H1 (cell line): ENCODE results near the gene FAM222B. TPM values are rescaled to one million over a fixed set of nuclear protein-coding genes. Genes with fewer than 3 reads are reported as not detected.

Experiments
- ATF3 ChIP-seq: IDR thresholded peaks from 2 replicates; pipeline ENCODE4 v1.6.1; 2011; ENCODE audit warnings: low read depth, mild to moderate bottlenecking, low read length; ENCODE audit not compliant: insufficient read depth
- BCL11A ChIP-seq, 2 experiments: IDR thresholded peaks; one replicate each; pipeline ENCODE4 v1.6.1; 2011; ENCODE audit warnings: low read depth in 2 of 2, low read length in 2 of 2, mild to moderate bottlenecking in 2 of 2
- CREB1 ChIP-seq: IDR thresholded peaks from 2 replicates; pipeline ENCODE4 v1.6.1; 2012; ENCODE audit warnings: inconsistent platforms
- EGR1 ChIP-seq: IDR thresholded peaks from 2 replicates; pipeline ENCODE4 v1.6.1; 2011; ENCODE audit warnings: low read depth, low read length, borderline replicate concordance
- HDAC2 ChIP-seq, 2 experiments: fragments of 300-600 bp in 1 of 2; sonication (generic) in 1 of 2; IDR thresholded peaks; 2 replicates each; pipeline ENCODE4 v1.6.1; 2011 to 2012; ENCODE audit warnings: low read depth in 2 of 2, low read length in 2 of 2, mild to moderate bottlenecking in 2 of 2, moderate library complexity in 2 of 2, borderline replicate concordance in 1 of 2, inconsistent platforms in 1 of 2
- POLR2AphosphoS5 ChIP-seq: IDR thresholded peaks from 2 replicates; pipeline ENCODE4 v1.6.1; 2011; ENCODE audit warnings: low read depth, low read length
- RXRA ChIP-seq: IDR thresholded peaks from 2 replicates; pipeline ENCODE4 v1.6.1; 2011; ENCODE audit warnings: low read depth, mild to moderate bottlenecking, low read length, moderate library complexity; ENCODE audit not compliant: insufficient read depth
- SIRT6 ChIP-seq: IDR thresholded peaks from one replicate; pipeline ENCODE4 v1.7.1; 2012; ENCODE audit warnings: low read length, inconsistent platforms
- polyA plus RNA-seq, 7 experiments: library from polyadenylated mRNA; depleted of rRNA in 3 of 7; stranded (reverse) in 5 of 7; unstranded in 2 of 7; fragments of >200 nt in 5 of 7; fragments of 200-250 nt in 2 of 7; gene quantifications; 1 replicate in 5 of 7; 2 replicates in 1 of 7; 4 replicates in 1 of 7; pipeline versions ENCODE4 v1.2.1 to v1.2.3, GENCODE V29; 2011 to 2013; ENCODE audit warnings: missing spikeins in 2 of 7, mixed read lengths in 2 of 7
- total RNA-seq: library from RNA; stranded (reverse); fragmentation: NEBNext Ultra II Directional; extraction: Animal tissue kit (Norgen Biotek cat#: 25700); gene quantifications from 2 replicates; pipeline ENCODE4 v1.2.1, GENCODE V29; 2021

FAM222B gene
- total and polyA plus RNA-seq, 2 of the 8 experiments (the other 6 are each of a cell fraction or from before 2014, with no cell fraction given): 42.1 to 81.7 TPM

DNA sequence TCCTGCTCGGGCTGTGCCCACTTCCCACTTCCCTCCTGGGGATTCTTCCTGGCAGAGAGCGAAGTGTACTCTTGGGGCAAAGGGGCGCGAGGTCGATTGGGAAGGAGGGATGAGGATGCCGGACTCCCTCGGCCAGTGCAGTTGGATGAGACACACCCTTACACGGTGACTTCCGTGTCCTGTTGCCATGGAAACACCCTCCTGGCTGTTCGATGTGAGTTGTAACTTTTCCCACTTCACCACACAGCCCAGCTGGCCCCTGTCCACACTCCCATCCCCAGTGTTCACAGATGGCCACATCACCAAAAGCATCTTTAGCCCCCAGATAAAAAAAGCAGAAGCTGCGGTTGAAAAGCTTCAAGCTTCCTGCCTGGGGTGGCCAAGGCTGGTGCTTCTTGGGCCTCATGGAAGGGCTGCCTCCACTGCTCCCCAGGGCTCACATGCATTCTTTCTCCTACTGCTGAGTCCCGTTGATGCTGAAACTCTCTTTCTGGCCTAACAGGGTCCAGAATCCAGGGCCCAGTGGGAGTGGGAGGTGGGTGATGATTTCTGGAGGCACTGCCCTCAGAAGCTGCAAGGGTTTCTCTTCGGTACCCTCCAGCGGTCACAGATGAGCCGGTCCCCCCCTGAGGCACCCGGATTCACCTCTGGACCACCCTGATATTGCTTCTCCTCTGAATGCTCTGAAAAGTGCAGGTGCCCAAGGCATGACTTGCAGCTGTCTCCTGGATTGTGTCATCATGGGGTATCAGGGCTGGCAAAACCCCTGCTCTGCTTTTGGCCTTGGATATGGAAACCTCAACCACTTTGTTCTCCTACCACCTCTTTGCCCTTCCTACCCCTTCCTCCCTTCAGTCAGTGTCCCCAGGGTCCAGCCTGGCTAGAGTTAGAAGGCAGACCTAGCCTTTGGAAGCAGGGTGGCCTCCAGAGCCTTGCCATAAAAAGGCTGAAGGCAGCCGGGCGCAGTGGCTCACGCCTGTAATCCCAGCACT is 100.9 kb downstream of the FAM222B start (continued):
- TF ChIP-seq HDAC2 (IDR thresholded peaks at IDR 0.05; ENCODE audit: borderline replicate concordance in 1 of 2, low read depth in 2 of 2, low read length in 2 of 2) (no peak), RXRA (no peak), POLR2AphosphoS5 (no peak), ATF3 (no peak), SIRT6 (no peak), BCL11A (IDR thresholded peaks at IDR 0.05; ENCODE audit: low read depth in 2 of 2, low read length in 2 of 2) (no peak), EGR1 (no peak), CREB1 (no peak)
